H1 (cell line): ENCODE data around the gene SFTPA1. TPM values are rescaled to one million over a fixed set of nuclear protein-coding genes. Genes with fewer than 3 reads are reported as not detected.

ENCODE experiments used
- CBX8 ChIP-seq: fragments of 300-800, 300-1000 bp; sonication (generic); IDR thresholded peaks from 2 replicates; pipeline ENCODE4 v1.7.1; 2016; ENCODE audit warnings: low read depth, low read length, borderline replicate concordance
- CHD7 ChIP-seq: fragments of 300-600 bp; sonication (generic); IDR thresholded peaks from 2 replicates; pipeline ENCODE4 v1.7.1; 2012; ENCODE audit warnings: low read length, moderate library complexity, mild to moderate bottlenecking, inconsistent platforms; ENCODE audit not compliant: insufficient replicate concordance
- RBBP5 ChIP-seq: IDR thresholded peaks from 2 replicates; pipeline ENCODE4 v1.7.1; 2012; ENCODE audit warnings: low read depth, mild to moderate bottlenecking, inconsistent platforms, low read length, moderate library complexity, borderline replicate concordance
- SIX5 ChIP-seq: IDR thresholded peaks from 2 replicates; pipeline ENCODE4 v1.6.1; 2011; ENCODE audit warnings: mild to moderate bottlenecking, low read depth, low read length
- TAF1 ChIP-seq: IDR thresholded peaks from 2 replicates; pipeline ENCODE4 v1.6.1; 2011; ENCODE audit warnings: mild to moderate bottlenecking, low read depth, low read length
- YY1 ChIP-seq: IDR thresholded peaks from 2 replicates; pipeline ENCODE4 v1.6.1; 2011; ENCODE audit warnings: low read depth, mild to moderate bottlenecking, low read length
- polyA plus RNA-seq, 7 experiments: library from polyadenylated mRNA; depleted of rRNA in 3 of 7; stranded (reverse) in 5 of 7; unstranded in 2 of 7; fragments of >200 nt in 5 of 7; fragments of 200-250 nt in 2 of 7; gene quantifications; 1 replicate in 5 of 7; 2 replicates in 1 of 7; 4 replicates in 1 of 7; pipeline versions ENCODE4 v1.2.1 to v1.2.3, GENCODE V29; 2011 to 2013; ENCODE audit warnings: missing spikeins in 2 of 7, mixed read lengths in 2 of 7
- total RNA-seq: library from RNA; stranded (reverse); fragmentation: NEBNext Ultra II Directional; extraction: Animal tissue kit (Norgen Biotek cat#: 25700); gene quantifications from 2 replicates; pipeline ENCODE4 v1.2.1, GENCODE V29; 2021

SFTPA1 gene
- total and polyA plus RNA-seq, 2 of the 8 experiments (the other 6 are each of a cell fraction or from before 2014, with no cell fraction given), result not detected

DNA sequence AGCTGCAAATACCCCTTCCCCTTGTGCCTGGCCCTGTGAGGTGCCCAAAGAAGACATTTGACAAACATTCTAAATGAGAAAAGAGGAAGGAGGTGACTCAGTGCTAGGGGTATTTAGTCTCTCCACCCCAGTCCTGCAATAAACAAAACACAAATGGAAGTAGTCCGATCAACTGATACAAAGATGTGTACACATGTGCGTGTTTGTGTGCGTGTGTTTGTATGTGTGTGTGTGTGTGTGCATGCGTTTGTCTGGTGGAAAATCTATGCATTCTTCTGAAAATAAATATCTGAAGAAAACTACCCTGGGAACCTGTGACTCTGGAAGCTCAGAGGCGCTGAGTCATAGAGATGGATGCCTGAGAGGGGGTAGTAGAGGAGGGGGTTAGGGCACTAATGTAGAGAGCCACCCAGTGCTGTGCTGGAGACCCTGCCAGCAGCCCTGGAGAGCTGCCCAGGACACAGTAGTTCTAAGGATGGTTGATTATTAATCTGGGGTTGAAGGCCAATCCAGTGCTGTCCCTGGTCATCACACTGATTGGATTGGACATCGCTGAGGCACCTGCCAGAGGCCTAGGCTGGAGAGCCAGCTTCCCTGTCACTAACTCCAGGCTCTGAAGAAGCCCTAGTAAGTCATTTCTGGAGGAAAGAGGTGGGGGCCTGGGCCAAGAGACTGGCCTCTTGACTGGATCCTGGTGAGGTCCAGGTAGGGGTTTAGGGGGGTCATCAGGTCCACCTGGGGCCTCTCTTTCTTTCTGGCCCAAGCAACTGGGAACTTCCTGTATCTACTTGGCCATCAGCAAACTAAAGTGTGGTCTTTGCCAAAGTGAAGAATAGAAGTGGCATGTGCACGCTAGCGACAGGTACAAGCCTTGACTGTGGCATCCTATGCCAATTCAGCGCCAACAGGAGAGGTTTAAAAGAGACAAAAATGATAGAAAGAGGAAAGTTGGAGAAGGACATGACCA, 18.5 kb downstream of the SFTPA1 start (continued):
- TF ChIP-seq CHD7 (no peak), CBX8 (no peak), SIX5 (no peak), RBBP5 (no peak), TAF1 (no peak), YY1 (no peak)
